ENCODE results near the gene CDCA7L.
A peak's percentile ranks its signal among the peaks of the same experiment; 100 is the strongest.
"Not testable (repeated sequence)": the region's sequence is repeated elsewhere in the genome, so short reads cannot be mapped to it uniquely, and the experiment has no call there.

The CDCA7L gene

GRCh38 chr7:21869785-21870402, 75.8 kb downstream of the CDCA7L start:
- peaks cover 3% of the 10 kb centered on the region for H3K36me3 Mint-ChIP-seq (ENCODE audit: low read depth)
- H3K4me1 Mint-ChIP-seq (ENCODE audit: low read depth), result no peaks in the 10 kb centered on the region
- H3K4me3 Mint-ChIP-seq, result no peak overlapping the region
- no peaks in the 10 kb centered on the region for H3K9me3 Mint-ChIP-seq
- H3K27me3 Mint-ChIP-seq (ENCODE audit: low read depth), result no peaks in the 10 kb centered on the region
- no peak overlapping the region for H3K27ac Mint-ChIP-seq
- DNase-seq (ENCODE audit: low spot score), result no peak

GRCh38 chr7:21868576-21868850, 77.2 kb downstream of the CDCA7L start:
- Mint-ChIP-seq H3K27me3 (ENCODE audit: low read depth) (no peaks in the 10 kb centered on the region), H3K36me3 (ENCODE audit: low read depth) (peaks cover 3% of the 10 kb centered on the region), H3K27ac (no peak overlapping the region), H3K4me1 (ENCODE audit: low read depth) (no peaks in the 10 kb centered on the region), H3K4me3 (no peak overlapping the region), H3K9me3 (no peaks in the 10 kb centered on the region)
- no peak for DNase-seq (ENCODE audit: low spot score)

- H3K27ac Mint-ChIP-seq, result no peak overlapping the region
- H3K4me1 Mint-ChIP-seq (ENCODE audit: low read depth), result no peaks in the 10 kb centered on the region
- H3K4me3 Mint-ChIP-seq, result no peak overlapping the region
- no peak for DNase-seq (ENCODE audit: low spot score)
- no peaks in the 10 kb centered on the region for H3K9me3 Mint-ChIP-seq
- no peaks in the 10 kb centered on the region for H3K36me3 Mint-ChIP-seq (ENCODE audit: low read depth)
- no peaks in the 10 kb centered on the region for H3K27me3 Mint-ChIP-seq (ENCODE audit: low read depth)
Measured at GRCh38 chr7:21867816-21868575, 77.7 kb downstream of the CDCA7L start.

- no peaks in the 10 kb centered on the region for H3K27me3 Mint-ChIP-seq (ENCODE audit: low read depth)
- no peaks in the 10 kb centered on the region for H3K9me3 Mint-ChIP-seq
- no peaks in the 10 kb centered on the region for H3K4me1 Mint-ChIP-seq (ENCODE audit: low read depth)
- DNase-seq (ENCODE audit: low spot score), result no peak
- H3K4me3 Mint-ChIP-seq, result no peak overlapping the region
- H3K36me3 Mint-ChIP-seq (ENCODE audit: low read depth), result no peaks in the 10 kb centered on the region
- H3K27ac Mint-ChIP-seq, result no peak overlapping the region
Measured at GRCh38 chr7:21867226-21867625, 78.5 kb downstream of the CDCA7L start.

GRCh38 chr7:21866731-21867130, 79.0 kb downstream of the CDCA7L start:
- Mint-ChIP-seq H3K36me3 (ENCODE audit: low read depth) (no peaks in the 10 kb centered on the region), H3K4me3 (no peak overlapping the region), H3K9me3 (no peaks in the 10 kb centered on the region), H3K27ac (no peak overlapping the region), H3K27me3 (ENCODE audit: low read depth) (no peaks in the 10 kb centered on the region), H3K4me1 (ENCODE audit: low read depth) (no peaks in the 10 kb centered on the region)
- DNase-seq (ENCODE audit: low spot score), result no peak

- not testable (repeated sequence) for H3K4me3 Mint-ChIP-seq; H3K27ac Mint-ChIP-seq; H3K4me1 Mint-ChIP-seq (ENCODE audit: low read depth); H3K27me3 Mint-ChIP-seq (ENCODE audit: low read depth); DNase-seq (ENCODE audit: low spot score); H3K36me3 Mint-ChIP-seq (ENCODE audit: low read depth); H3K9me3 Mint-ChIP-seq
Measured at GRCh38 chr7:21865631-21866204, 80.0 kb downstream of the CDCA7L start.

GRCh38 chr7:21851559-21851967, 94.1 kb downstream of the CDCA7L start:
- DNase-seq (ENCODE audit: low spot score), result no peak
- no peaks in the 10 kb centered on the region for H3K9me3 Mint-ChIP-seq
- H3K27ac Mint-ChIP-seq, result peak overlapping the region; percentile 85
- peaks cover 12% of the 10 kb centered on the region for H3K4me1 Mint-ChIP-seq (ENCODE audit: low read depth)
- no peaks in the 10 kb centered on the region for H3K36me3 Mint-ChIP-seq (ENCODE audit: low read depth)
- H3K4me3 Mint-ChIP-seq, result peak overlapping the region; percentile 79
- peaks cover 7% of the 10 kb centered on the region for H3K27me3 Mint-ChIP-seq (ENCODE audit: low read depth)
